Brain pericyte (primary cell): ENCODE measurements around the gene PIM3.
"Not testable (repeated sequence)": the region's sequence is repeated elsewhere in the genome, so short reads cannot be mapped to it uniquely, and the experiment has no call there.

Source experiments
- DNase-seq: peaks from one replicate; pipeline ENCODE4 v3.0.0-alpha.2; 2012; ENCODE audit warnings: low read depth, low spot score

PIM3 gene

GRCh38 chr22:49966774-49967705, 6.5 kb downstream of the PIM3 start:
- DNase-seq = no peak

GRCh38 chr22:49967706-49968208, 7.2 kb downstream of the PIM3 start:
- DNase-seq = no peak

- no peak for DNase-seq
Measured at GRCh38 chr22:49968313-49968830, 7.8 kb downstream of the PIM3 start.

DNA sequence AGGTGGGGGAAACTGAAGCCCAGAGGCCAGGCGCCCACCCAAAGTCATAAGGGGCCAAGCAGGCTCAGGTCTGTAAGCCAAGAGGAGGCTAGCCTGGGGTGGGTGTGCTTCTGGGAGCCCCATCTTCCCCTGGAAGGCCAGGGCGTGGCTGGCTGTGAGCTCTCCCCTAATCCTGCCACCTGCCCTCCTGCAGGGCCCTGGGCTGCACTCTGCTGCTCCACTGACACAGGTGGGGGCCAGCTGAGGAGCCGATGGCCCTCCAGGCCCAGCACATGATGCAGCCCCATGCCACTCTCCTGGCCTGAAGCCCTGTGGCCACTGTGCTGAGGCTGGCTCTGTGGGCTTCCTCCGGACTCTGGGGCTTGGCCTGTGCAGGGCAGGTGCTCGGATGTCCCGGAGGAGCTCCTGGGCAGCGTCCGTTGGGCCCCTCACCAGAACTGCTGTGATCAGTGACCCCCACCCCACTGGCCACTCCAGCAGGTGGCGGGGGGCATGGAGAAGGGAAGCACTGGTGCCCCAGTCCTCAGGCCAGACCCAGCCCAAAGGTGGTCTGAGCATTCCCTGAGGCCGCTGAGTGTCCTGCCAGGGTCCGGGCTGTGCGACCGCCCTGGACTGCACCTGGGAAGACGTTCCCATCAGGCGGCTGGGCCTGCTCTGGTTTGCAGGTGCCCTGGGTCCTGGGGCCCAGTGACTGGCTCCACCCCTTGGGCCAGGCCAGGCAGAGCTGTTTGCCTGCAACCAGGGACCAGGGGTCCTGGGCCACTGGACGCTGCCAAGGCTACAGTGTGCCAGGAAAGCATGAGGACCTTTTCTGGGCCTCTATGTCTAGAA, 8.5 kb downstream of the PIM3 start:
- DNase-seq = no peak

DNA sequence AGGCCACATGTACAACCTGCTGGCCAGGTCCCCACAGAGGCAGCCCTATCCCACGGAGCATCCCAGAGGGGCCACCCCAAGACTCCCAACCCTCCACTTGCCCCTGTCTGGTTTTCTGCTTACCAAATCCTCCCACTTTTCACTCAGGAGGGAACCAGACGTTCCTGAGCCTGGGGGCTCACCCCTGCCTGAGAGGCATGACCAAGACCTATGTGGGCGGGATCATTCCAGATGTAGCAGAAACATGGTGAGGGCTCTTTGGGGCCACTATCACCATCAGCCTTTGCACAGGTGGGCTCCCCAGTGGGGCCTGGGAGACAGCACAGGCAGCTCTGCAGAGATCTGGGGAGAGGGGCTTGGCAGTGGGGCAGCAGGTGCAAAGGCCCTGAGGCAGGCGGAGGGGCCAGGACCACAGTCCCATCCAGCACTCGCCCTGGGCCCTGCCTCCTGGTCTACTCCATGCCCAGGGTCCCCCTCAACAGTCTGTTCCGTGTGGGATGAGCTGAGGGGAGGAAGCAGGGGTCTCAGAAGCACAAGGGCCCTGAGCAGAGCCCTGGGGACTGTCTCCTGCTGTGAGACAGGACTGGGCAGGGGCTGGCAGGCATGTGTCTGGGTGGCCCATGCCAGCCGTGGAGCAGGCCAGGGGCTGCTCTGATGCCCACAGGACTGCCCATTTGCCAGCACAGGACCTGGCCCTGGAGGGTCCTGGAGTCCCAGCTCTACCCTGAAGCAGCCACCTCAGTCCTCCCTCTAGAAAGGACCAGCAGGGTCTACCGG, 9.4 kb downstream of the PIM3 start:
- no peak for DNase-seq

DNA sequence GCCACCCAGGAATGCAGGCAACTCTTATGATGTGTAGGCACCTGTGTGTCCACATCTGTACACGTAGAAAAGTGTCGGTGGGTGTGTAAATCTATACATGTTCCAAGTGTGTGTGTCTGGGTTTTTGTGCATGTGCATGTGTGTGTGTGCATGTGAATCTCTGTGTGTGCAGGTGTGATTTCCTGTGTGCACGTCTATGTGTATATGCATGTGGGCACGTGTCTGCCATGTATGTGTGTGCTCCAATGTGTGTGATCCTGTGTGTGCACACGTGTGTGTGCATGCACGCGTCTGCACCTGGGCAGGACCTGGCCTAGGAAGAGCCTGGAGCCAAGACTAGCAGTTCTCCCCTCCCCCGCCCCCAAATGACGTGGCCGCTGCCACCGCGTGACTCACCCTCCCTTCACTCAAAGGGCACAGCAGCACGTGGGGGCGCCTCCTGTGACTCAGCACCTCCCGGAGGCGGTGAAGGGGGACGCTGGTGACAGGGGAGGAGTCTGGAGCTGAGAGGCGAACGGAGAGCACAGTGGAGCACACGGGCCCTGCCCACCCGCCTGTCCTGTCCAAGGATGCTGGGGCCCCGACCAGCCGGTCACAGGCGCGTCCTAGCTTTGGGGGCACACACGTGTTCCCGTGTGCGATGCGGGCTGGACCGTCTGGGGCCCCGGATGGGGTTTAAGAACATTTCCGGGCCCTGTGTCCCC, 10.1 kb downstream of the PIM3 start:
- DNase-seq = peak; percentile 47

- DNase-seq = no peak
Measured at GRCh38 chr22:49971232-49972162, 10.9 kb downstream of the PIM3 start.

DNA sequence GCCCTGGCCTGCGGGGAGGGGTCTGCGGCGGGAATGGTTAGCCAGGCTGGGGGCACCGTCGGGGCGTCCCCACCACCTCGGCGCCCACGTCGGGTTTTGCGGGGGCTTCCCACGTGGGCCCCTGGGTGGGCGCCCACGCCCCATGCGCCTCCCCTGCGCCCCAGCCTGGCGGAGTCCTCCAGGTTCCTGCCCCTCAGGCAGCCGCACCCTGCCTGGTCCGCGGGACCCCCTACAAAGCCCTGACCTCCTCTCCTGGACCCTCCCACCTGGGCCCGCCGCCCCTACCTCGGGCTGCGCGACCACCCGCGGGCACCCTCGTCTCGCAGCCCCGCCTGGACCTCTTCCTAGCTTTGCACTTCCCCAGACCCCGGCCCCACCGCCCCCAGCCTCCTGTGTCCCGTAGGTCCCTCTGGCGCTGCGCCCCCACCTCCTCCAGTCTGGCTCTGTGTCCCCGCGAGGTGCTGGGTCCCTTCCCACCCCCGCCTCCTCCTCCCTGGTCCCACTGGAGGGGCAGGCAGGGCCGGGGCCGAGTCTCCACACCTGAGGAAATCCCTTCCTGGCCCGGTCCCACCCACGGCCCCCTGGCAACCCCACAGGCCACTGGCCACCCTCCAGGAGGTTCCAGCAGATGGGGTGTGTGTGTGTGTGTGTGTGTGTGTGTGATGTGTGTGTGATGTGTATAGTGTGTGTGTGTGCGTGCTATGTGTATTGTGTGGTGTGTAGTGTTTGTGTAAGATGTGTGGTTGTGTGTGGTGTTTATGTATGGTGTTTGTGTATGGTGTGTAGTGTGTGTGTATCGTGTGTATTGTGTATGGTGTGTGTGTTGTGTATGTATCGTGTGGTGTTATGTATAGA, 11.8 kb downstream of the PIM3 start:
- DNase-seq = no peak

GRCh38 chr22:49973018-49973961, 12.7 kb downstream of the PIM3 start:
- DNase-seq = no peak

DNA sequence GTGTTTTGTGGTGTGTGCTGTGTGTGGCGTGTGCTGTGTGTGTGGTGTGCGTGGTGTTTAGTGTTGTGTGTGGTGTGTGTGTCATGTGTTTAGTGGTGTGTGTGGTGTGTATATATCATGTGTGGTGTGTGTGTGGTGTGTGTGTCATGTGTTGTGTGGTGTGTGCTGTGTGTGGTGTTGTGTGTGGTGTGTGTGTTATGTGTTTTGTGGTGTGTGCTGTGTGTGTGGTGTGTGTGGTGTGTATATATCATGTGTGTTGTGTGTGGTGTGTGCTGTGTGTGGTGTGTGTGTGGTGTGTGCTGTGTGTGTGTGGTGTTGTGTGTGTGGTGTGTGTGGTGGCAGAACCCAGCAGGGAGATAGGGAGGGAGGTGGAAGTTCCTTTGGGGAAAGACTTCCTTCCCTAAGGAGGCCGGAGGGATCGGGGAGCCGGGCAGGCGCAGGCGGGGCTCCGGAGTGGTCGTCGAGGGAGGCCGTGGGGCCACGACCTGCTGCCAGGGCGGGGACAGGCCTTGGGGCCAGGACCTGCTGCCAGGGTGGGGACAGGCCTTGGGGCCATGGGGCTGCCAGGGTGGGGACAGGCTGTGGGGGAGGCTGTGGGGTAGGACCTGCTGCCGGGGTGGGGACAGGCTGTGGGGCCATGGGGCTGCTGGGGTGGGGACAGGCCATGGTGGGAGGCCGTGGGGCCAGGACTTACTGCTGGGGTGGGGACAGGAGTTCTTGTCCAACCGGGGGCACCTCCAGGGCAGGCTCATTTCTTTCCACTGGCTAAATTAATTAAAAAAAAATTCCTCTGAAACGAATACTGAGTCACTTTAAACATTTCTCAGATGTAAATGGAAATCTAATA, 15.2 kb downstream of the PIM3 start:
- no peak for DNase-seq

- DNase-seq = no peak
Measured at GRCh38 chr22:49976439-49977175, 16.0 kb downstream of the PIM3 start.

- DNase-seq = no peak
Measured at GRCh38 chr22:49977578-49977977, 17.0 kb downstream of the PIM3 start.

- DNase-seq = no peak
Measured at GRCh38 chr22:49979587-49980264, 19.2 kb downstream of the PIM3 start.

DNA sequence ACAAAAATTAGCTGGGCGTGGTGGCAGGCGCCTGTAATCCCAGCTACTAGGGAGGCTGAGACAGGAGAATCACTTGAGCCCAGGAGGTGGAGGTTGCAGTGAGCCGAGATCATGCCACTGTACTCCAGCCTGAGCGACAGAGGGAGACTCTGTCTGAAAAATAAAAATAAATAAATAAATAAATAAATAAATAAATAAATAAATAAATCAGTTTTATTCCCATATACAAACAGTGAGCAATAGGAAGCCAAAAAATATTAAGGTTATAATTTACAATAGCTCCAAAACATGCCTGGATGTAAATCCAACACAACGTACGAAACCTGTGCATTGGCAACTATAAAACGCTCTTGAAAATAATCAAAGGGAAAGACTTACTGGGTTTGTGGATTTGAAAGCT, 21.2 kb downstream of the PIM3 start:
- DNase-seq = not testable (repeated sequence)
